NCI-H2227 (cell line): ENCODE measurements around the gene UBE2Q1.

ENCODE experiments used
- DNase-seq: peaks from one replicate; lab custom pipeline; 2025; ENCODE audit not compliant: unreplicated experiment; lab: John Stamatoyannopoulos, UW

Gene UBE2Q1

GRCh38 chr1:154557939-154558719 lies at the start of gene UBE2Q1:
UBE2Q1 (minus strand) TSS chr1:154558662; CDS start chr1:154558553, 109 bp downstream.
- peak; percentile 67 for DNase-seq

- DNase-seq: peak; percentile 89
Measured at GRCh38 chr1:154607609-154608396, 49.3 kb upstream of the UBE2Q1 start, which contains the start of gene ADAR. ADAR (minus strand) TSS chr1:154608186; CDS start chr1:154608006, 180 bp downstream.

- DNase-seq: peak; percentile 46
Measured at GRCh38 chr1:154607106-154607608, 48.7 kb upstream of the UBE2Q1 start.

GRCh38 chr1:154605534-154605933 lies 47.1 kb upstream of the UBE2Q1 start:
- DNase-seq: no peak

- DNase-seq: no peak
Measured at GRCh38 chr1:154603317-154603716, 44.9 kb upstream of the UBE2Q1 start.

- DNase-seq: peak; percentile 13
Measured at GRCh38 chr1:154599658-154600057, 41.2 kb upstream of the UBE2Q1 start.

- no peak for DNase-seq
Measured at GRCh38 chr1:154598871-154599635, 40.6 kb upstream of the UBE2Q1 start.

- no peak for DNase-seq
Measured at GRCh38 chr1:154595621-154596020, 37.2 kb upstream of the UBE2Q1 start.

GRCh38 chr1:154594811-154595210 lies 36.3 kb upstream of the UBE2Q1 start:
- no peak for DNase-seq

GRCh38 chr1:154593390-154593789 lies 34.9 kb upstream of the UBE2Q1 start:
- DNase-seq: no peak

GRCh38 chr1:154591206-154591605 lies 32.7 kb upstream of the UBE2Q1 start:
- DNase-seq: no peak

GRCh38 chr1:154590756-154591155 lies 32.3 kb upstream of the UBE2Q1 start:
- no peak for DNase-seq

GRCh38 chr1:154589780-154590179 lies 31.3 kb upstream of the UBE2Q1 start:
- DNase-seq: no peak

- DNase-seq: no peak
Measured at GRCh38 chr1:154586641-154587040, 28.2 kb upstream of the UBE2Q1 start.

GRCh38 chr1:154586231-154586630 lies 27.8 kb upstream of the UBE2Q1 start:
- no peak for DNase-seq

GRCh38 chr1:154584267-154584994 lies 26.0 kb upstream of the UBE2Q1 start:
- DNase-seq: no peak

- peak; percentile 44 for DNase-seq
Measured at GRCh38 chr1:154583773-154584172, 25.3 kb upstream of the UBE2Q1 start.

GRCh38 chr1:154582885-154583284 lies 24.4 kb upstream of the UBE2Q1 start:
- DNase-seq: no peak

GRCh38 chr1:154581766-154582165 lies 23.3 kb upstream of the UBE2Q1 start:
- DNase-seq: no peak

- DNase-seq: no peak
Measured at GRCh38 chr1:154579374-154579773, 20.9 kb upstream of the UBE2Q1 start.

- DNase-seq: no peak
Measured at GRCh38 chr1:154578058-154578418, 19.6 kb upstream of the UBE2Q1 start.
